Chondrocyte (in vitro differentiated cells): ENCODE data around the gene PPP2R5C. TPM values are rescaled to one million over a fixed set of nuclear protein-coding genes. Genes with fewer than 3 reads are reported as not detected.
A peak's percentile ranks its signal among the peaks of the same experiment; 100 is the strongest.

ENCODE experiments used
- DNase-seq: peaks from one replicate; pipeline ENCODE4 v3.0.0; 2021; ENCODE audit warnings: mixed read lengths, low spot score
- H3K27ac Mint-ChIP-seq: one replicate; pipeline ENCODE4 v1.8.0; 2021; ENCODE audit warnings: mild to moderate bottlenecking, moderate library complexity, mixed read lengths; ENCODE audit not compliant: unreplicated experiment
- H3K27me3 Mint-ChIP-seq: 2 replicates; pipeline ENCODE4 v1.8.0; 2021; ENCODE audit warnings: low read depth, mixed read lengths
- H3K36me3 Mint-ChIP-seq: 2 replicates; pipeline ENCODE4 v1.8.0; 2021; ENCODE audit warnings: low read depth, mixed read lengths
- H3K4me1 Mint-ChIP-seq: 2 replicates; pipeline ENCODE4 v1.8.0; 2021; ENCODE audit warnings: low read depth, mild to moderate bottlenecking, mixed read lengths
- H3K4me3 Mint-ChIP-seq: one replicate; pipeline ENCODE4 v1.8.0; 2021; ENCODE audit warnings: mild to moderate bottlenecking, moderate library complexity, mixed read lengths; ENCODE audit not compliant: unreplicated experiment
- H3K9me3 Mint-ChIP-seq: 2 replicates; pipeline ENCODE4 v1.8.0; 2021; ENCODE audit warnings: low read depth, mixed read lengths
- total RNA-seq: library from RNA; stranded (reverse); gene quantifications from 3 replicates; pipeline ENCODE4 v1.2.1, GENCODE V29; 2021
- TF ChIP-seq, protein P1 (sequence below): fragments of 200-600 bp; sonication (generic); IDR thresholded peaks from 2 replicates; pipeline ENCODE4 v1.5.0; 2021; ENCODE audit warnings: antibody characterized with exemption, mild to moderate bottlenecking, moderate library complexity

The PPP2R5C gene
- total RNA-seq, 1 donor from 2014 or later: 95.0 TPM

GRCh38 chr14:101929946-101930345 is 168.4 kb downstream of the PPP2R5C start:
- TF ChIP-seq, protein P1, sequence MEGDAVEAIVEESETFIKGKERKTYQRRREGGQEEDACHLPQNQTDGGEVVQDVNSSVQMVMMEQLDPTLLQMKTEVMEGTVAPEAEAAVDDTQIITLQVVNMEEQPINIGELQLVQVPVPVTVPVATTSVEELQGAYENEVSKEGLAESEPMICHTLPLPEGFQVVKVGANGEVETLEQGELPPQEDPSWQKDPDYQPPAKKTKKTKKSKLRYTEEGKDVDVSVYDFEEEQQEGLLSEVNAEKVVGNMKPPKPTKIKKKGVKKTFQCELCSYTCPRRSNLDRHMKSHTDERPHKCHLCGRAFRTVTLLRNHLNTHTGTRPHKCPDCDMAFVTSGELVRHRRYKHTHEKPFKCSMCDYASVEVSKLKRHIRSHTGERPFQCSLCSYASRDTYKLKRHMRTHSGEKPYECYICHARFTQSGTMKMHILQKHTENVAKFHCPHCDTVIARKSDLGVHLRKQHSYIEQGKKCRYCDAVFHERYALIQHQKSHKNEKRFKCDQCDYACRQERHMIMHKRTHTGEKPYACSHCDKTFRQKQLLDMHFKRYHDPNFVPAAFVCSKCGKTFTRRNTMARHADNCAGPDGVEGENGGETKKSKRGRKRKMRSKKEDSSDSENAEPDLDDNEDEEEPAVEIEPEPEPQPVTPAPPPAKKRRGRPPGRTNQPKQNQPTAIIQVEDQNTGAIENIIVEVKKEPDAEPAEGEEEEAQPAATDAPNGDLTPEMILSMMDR: no peak
- Mint-ChIP-seq H3K36me3 (no peaks in the 10 kb centered on the region), H3K27ac (no peak overlapping the region), H3K4me1 (peaks cover 2% of the 10 kb centered on the region), H3K27me3 (no peaks in the 10 kb centered on the region), H3K9me3 (no peaks in the 10 kb centered on the region), H3K4me3 (no peak overlapping the region)
- peak; percentile 82 for DNase-seq

GRCh38 chr14:101932673-101933072 is 171.2 kb downstream of the PPP2R5C start:
- H3K9me3 Mint-ChIP-seq: no peaks in the 10 kb centered on the region
- no peak overlapping the region for H3K27ac Mint-ChIP-seq

DNA sequence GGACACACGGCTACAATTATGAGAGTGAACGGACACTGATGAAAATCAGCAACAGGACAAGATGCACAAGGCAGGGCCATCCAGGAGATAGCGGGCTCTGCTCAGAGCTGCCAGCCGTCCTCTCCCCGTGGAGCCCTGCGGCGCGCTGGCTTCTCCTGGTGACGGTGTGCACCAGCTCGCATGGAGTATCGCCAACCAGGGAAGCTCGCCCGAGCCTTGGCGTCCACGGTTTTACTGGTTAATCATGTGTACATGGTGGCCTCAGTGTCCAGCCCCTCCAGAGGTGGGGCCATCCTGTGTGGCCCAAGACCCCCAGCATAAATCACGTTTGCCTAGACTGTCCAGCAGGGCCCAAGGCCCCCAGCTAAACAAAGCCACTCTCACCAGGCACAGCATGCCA is 171.7 kb downstream of the PPP2R5C start:
- H3K36me3 Mint-ChIP-seq: no peaks in the 10 kb centered on the region
- H3K4me1 Mint-ChIP-seq: no peaks in the 10 kb centered on the region
- DNase-seq: peak; percentile 87
- no peak overlapping the region for H3K27ac Mint-ChIP-seq
- TF ChIP-seq, protein P1: no peak
- H3K4me3 Mint-ChIP-seq: no peak overlapping the region
- H3K9me3 Mint-ChIP-seq: no peaks in the 10 kb centered on the region
- H3K27me3 Mint-ChIP-seq: peaks cover under 1% of the 10 kb centered on the region

More at GRCh38 chr14:101932673-101933072, 171.2 kb downstream of the PPP2R5C start:
- Mint-ChIP-seq H3K4me3 (no peak overlapping the region), H3K27me3 (no peaks in the 10 kb centered on the region), H3K4me1 (no peaks in the 10 kb centered on the region), H3K36me3 (no peaks in the 10 kb centered on the region)
- TF ChIP-seq, protein P1: no peak
- peak; percentile 27 for DNase-seq

GRCh38 chr14:101934601-101935150 is 173.2 kb downstream of the PPP2R5C start:
- TF ChIP-seq, protein P1: no peak
- Mint-ChIP-seq H3K4me1 (no peaks in the 10 kb centered on the region), H3K4me3 (no peak overlapping the region), H3K27ac (no peak overlapping the region), H3K9me3 (no peaks in the 10 kb centered on the region), H3K36me3 (no peaks in the 10 kb centered on the region), H3K27me3 (peaks cover 4% of the 10 kb centered on the region)
- peak; percentile 82 for DNase-seq

- no peak overlapping the region for H3K4me3 Mint-ChIP-seq
- TF ChIP-seq, protein P1: no peak
- H3K9me3 Mint-ChIP-seq: no peaks in the 10 kb centered on the region
These were observed 176.6 kb downstream of the PPP2R5C start for GRCh38 chr14:101937926-101938767.

More at GRCh38 chr14:101937926-101938767, 176.6 kb downstream of the PPP2R5C start:
- H3K27ac Mint-ChIP-seq: no peak overlapping the region
- H3K4me1 Mint-ChIP-seq: no peaks in the 10 kb centered on the region
- H3K36me3 Mint-ChIP-seq: no peaks in the 10 kb centered on the region
- H3K27me3 Mint-ChIP-seq: peaks cover 15% of the 10 kb centered on the region
- peak; percentile 72 for DNase-seq
